ENCODE data around the gene TNC.

The TNC gene

DNA sequence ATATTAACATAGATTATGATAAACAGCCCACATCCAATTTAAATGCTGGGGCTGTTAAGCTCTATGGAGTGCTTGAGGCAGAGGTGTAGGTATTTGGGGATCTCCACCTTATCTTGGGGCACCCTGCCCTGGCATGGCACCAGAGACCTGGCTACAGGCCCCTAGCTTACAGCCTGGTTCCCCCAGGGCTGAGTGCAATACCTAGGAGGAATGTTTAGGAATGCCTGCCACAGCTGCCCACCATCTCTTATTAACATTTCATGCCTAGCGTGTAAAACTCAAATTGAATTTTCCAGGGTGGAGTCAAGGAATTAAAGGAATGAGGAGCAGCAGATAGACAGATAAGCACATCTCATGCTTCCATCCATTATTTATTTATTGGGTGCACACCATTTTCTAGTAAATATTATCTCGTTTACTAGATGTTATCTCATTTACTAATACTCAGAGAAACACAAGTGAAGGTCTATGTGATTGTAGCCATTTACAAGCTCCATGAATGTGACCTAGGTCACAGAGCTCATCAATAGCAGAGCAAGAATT is 131.9 kb downstream of the TNC start:
- TF ChIP-seq, protein P1, sequence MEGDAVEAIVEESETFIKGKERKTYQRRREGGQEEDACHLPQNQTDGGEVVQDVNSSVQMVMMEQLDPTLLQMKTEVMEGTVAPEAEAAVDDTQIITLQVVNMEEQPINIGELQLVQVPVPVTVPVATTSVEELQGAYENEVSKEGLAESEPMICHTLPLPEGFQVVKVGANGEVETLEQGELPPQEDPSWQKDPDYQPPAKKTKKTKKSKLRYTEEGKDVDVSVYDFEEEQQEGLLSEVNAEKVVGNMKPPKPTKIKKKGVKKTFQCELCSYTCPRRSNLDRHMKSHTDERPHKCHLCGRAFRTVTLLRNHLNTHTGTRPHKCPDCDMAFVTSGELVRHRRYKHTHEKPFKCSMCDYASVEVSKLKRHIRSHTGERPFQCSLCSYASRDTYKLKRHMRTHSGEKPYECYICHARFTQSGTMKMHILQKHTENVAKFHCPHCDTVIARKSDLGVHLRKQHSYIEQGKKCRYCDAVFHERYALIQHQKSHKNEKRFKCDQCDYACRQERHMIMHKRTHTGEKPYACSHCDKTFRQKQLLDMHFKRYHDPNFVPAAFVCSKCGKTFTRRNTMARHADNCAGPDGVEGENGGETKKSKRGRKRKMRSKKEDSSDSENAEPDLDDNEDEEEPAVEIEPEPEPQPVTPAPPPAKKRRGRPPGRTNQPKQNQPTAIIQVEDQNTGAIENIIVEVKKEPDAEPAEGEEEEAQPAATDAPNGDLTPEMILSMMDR (IDR thresholded peaks at IDR 0.05; ENCODE audit: insufficient read depth, missing control alignments), result no peak
- no peak for FAIRE-seq
- no peak for DNase-seq (ENCODE audit: insufficient read length, low spot score)

DNA sequence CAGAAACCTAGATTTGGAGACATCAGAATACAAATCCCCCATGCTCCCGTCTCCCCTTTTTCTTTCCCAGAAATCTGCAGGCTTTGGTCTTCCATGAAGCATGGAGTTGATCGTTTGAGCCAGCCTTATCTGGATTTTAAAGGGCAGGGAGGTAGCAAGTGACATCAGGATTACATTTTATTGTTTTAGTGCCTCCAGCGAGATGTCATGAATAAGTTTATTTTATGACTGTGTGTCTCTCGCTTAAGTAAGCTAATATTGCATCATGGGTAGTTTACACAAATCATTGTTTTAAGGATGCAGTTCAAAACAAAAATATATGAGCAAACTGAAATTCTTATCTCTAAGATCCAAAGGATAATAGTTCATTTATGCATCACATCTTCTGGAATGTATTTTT is 136.9 kb downstream of the TNC start:
- DNase-seq (ENCODE audit: insufficient read length, low spot score) (no peak), FAIRE-seq (no peak)
- TF ChIP-seq, protein P1 (IDR thresholded peaks at IDR 0.05; ENCODE audit: insufficient read depth, missing control alignments), result no peak

DNA sequence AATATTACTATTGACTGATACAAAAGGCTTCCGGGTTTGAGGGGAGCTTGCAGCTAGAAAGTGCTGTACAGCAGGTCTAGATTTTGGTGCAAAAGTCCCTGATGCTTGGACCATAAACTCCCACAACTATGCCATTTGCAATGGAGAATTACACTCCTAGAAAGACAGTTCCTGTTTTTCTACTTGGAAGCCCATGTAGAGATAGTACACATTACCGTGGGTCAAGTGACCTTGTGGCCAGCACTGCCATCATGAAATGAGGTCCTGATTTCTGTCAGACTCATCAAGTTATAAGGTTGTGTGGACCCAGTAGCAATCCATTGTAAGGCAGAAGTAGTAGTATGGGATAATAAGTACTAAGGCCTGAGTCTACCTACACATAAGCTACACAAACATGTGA is 144.7 kb downstream of the TNC start:
- FAIRE-seq (no peak), DNase-seq (ENCODE audit: insufficient read length, low spot score) (no peak)
- TF ChIP-seq, protein P1 (IDR thresholded peaks at IDR 0.05; ENCODE audit: insufficient read depth, missing control alignments), result no peak

DNA sequence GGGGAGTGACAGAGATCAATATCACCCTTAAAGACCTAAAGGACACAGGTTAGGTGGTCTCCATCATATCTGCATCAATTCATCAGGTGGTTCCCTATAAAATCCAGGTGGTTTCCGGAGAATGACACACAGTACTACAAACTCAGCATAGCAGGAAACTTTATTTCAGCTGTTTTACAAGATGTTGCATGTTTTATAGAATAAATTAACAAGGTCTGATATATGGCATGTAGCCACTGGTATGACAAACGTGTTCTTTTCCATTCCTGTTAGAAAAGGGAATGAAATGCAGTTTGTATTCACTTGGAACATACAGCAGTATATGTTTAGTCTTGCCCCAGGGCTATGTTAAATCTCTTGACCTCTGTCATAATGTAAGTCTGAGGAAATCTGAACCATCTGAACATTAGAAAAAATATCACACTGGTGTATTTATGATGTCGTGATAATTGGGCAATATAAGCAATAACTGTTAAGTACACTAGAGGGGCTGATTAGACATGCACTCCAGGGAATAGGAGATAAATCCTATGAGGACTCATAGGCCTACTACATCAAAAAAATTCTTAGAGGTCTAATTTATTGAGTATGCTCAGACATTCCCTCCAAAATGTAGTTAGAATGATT is 145.3 kb downstream of the TNC start:
- FAIRE-seq, result no peak
- TF ChIP-seq, protein P1 (IDR thresholded peaks at IDR 0.05; ENCODE audit: insufficient read depth, missing control alignments), result no peak
- no peak for DNase-seq (ENCODE audit: insufficient read length, low spot score)
